ENCODE results near the gene ATP9A. TPM values are rescaled to one million over a fixed set of nuclear protein-coding genes. Genes with fewer than 3 reads are reported as not detected.
A peak's percentile ranks its signal among the peaks of the same experiment; 100 is the strongest.

The ATP9A gene
- total RNA-seq, 1 donor from 2014 or later: 35.8 TPM

DNA sequence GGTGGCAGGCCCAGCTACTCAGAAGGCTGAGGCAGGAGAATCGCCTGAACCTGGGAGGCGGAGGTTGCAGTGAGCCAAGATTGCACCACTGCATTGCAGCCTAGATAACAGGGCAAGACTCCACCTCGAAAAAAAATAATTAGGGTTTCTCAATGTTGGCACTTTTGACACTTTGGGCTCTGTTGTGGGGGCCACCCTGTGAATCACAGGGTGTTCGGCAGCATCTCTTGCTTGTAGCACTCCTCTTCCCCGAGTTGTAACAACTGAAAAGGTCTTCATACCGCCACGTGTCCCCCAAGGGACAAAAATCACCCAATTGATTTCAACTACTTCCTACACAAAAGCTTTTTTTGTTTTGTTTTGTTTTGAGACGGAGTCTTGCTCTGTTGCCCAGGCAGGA, 172.4 kb downstream of the ATP9A start:
- Histone ChIP-seq H3K36me3 (no peaks in the 10 kb centered on the region), H3K4me3 (no peak overlapping the region), H3K4me1 (peaks cover 15% of the 10 kb centered on the region), H3K9me3 (no peaks in the 10 kb centered on the region), H3K27me3 (no peaks in the 10 kb centered on the region), H3K27ac (no peak overlapping the region)
- intact Hi-C loops (cut with DNase I): no loop called here
- DNase-seq (ENCODE audit: extremely low spot score in 2 of 2): no peak
- TF ChIP-seq, protein P1, sequence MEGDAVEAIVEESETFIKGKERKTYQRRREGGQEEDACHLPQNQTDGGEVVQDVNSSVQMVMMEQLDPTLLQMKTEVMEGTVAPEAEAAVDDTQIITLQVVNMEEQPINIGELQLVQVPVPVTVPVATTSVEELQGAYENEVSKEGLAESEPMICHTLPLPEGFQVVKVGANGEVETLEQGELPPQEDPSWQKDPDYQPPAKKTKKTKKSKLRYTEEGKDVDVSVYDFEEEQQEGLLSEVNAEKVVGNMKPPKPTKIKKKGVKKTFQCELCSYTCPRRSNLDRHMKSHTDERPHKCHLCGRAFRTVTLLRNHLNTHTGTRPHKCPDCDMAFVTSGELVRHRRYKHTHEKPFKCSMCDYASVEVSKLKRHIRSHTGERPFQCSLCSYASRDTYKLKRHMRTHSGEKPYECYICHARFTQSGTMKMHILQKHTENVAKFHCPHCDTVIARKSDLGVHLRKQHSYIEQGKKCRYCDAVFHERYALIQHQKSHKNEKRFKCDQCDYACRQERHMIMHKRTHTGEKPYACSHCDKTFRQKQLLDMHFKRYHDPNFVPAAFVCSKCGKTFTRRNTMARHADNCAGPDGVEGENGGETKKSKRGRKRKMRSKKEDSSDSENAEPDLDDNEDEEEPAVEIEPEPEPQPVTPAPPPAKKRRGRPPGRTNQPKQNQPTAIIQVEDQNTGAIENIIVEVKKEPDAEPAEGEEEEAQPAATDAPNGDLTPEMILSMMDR (IDR thresholded peaks at IDR 0.05): no peak
- TF ChIP-seq POLR2AphosphoS5 (IDR thresholded peaks at IDR 0.05; ENCODE audit: insufficient read depth in 1 of 2, low read depth in 1 of 2) (no peak), POLR2A (IDR thresholded peaks at IDR 0.05) (no peak)

DNA sequence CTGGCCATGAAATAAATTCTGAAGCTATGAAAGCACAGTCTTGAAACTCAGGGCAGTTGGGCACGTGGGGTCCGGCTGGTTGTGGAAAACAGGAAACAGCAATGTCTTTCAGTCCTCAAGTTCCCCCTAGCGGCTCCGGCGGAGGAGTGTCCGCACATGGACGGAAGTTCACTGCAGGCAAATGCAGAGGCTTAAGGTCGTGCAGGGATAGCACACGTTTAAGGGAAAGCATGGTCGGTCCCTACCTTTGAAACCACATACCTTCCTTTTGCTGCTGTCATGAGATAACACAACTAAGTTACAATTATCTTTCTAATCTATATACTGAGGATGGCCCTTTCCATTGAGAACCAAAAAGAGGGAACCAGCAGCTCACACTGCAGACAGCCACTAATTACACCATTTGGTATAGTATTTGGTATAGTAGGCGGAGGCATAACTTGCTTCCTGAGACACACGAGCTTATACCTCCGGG, 173.1 kb downstream of the ATP9A start:
- peak in 1 of 2 donors; percentile 94 for DNase-seq (ENCODE audit: extremely low spot score in 2 of 2)
- Histone ChIP-seq H3K36me3 (no peaks in the 10 kb centered on the region), H3K27me3 (no peaks in the 10 kb centered on the region), H3K4me3 (no peak overlapping the region), H3K27ac (peak overlapping the region; percentile 66), H3K4me1 (peaks cover 15% of the 10 kb centered on the region), H3K9me3 (no peaks in the 10 kb centered on the region)
- TF ChIP-seq POLR2AphosphoS5 (IDR thresholded peaks at IDR 0.05; ENCODE audit: insufficient read depth in 1 of 2, low read depth in 1 of 2) (peak; percentile 29 to 85), POLR2A (IDR thresholded peaks at IDR 0.05) (no peak)
- TF ChIP-seq, protein P1 (IDR thresholded peaks at IDR 0.05): peak; percentile 56 to 93 (median 66)
- intact Hi-C loops (cut with DNase I): no loop called here

DNA sequence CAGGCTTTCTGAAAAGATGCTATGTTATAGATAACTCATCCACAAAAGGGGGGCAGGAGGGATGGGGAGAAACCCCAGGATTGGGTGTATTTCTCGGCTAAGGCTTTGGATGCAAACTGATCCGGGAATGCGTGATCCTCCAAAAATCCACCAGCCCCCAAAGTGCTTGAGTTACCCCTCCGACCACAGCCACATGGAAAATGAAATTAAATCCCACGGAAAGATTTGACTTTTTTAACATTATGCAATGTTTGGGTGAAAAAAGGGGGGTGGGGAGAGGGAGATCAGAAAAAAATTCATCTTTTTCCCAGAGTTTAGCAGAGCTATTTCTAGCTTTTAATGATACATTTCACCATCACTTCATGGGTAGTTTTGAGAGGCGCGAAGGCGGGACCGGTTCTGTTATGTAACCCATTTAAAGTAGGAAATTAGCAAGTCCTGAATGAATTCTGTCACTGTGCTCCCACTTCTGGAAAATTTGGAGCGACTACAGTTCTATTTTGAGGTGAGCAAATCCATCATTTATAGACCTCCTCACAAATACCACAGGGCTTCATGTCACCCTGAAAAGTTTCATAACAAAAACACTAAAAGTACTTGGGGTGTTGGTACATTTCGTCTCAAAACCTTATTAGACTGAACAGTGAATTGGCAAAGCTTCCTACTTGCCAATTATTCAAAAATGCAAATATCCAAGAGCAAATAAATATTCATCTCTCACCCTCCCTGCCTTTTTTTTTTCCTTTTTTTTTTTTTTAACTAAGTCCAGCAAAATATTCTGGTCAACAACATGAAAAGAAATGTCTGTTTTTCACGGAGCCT, 173.7 kb downstream of the ATP9A start:
- no peak overlapping the region for H3K4me3 ChIP-seq
- intact Hi-C loops (cut with DNase I): loop anchor here (5.0 kb wide), 1 partner anchor 227 kb away; no protein-coding TSS in a partner anchor
- no peaks in the 10 kb centered on the region for H3K36me3 ChIP-seq
- no peak for DNase-seq (ENCODE audit: extremely low spot score in 2 of 2)
- H3K4me1 ChIP-seq: peaks cover 15% of the 10 kb centered on the region
- peak overlapping the region; percentile 66 for H3K27ac ChIP-seq
- no peaks in the 10 kb centered on the region for H3K9me3 ChIP-seq
- no peaks in the 10 kb centered on the region for H3K27me3 ChIP-seq
- TF ChIP-seq POLR2A (IDR thresholded peaks at IDR 0.05): no peak
- TF ChIP-seq, protein P1 (IDR thresholded peaks at IDR 0.05): no peak
- no peak for TF ChIP-seq POLR2AphosphoS5 (IDR thresholded peaks at IDR 0.05; ENCODE audit: insufficient read depth in 1 of 2, low read depth in 1 of 2)

DNA sequence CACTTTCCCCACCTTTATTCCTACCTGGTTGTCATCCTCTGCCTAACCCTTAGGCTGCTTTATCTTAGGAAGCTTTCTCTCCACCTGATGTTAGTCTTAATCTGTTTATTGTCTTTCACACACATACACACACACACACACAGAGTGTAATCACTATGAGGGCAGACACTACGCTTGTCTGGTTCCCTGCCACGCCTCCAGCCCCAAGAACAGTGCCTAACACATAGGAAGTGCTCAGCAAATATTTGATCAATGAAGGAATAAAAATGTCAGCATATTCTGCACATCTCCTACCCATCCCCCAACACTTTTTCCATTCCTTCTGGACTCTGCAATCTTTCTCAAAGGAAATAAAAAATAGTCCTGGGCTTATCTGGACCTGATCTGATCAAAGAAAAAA, 174.6 kb downstream of the ATP9A start:
- H3K4me1 ChIP-seq: peaks cover 15% of the 10 kb centered on the region
- H3K36me3 ChIP-seq: no peaks in the 10 kb centered on the region
- H3K4me3 ChIP-seq: no peak overlapping the region
- TF ChIP-seq POLR2AphosphoS5 (IDR thresholded peaks at IDR 0.05; ENCODE audit: insufficient read depth in 1 of 2, low read depth in 1 of 2) (no peak), POLR2A (IDR thresholded peaks at IDR 0.05) (no peak)
- TF ChIP-seq, protein P1 (IDR thresholded peaks at IDR 0.05): no peak
- intact Hi-C loops (cut with DNase I): loop anchor here (5.0 kb wide), 1 partner anchor 226 kb away; no protein-coding TSS in a partner anchor
- H3K9me3 ChIP-seq: no peaks in the 10 kb centered on the region
- no peak for DNase-seq (ENCODE audit: extremely low spot score in 2 of 2)
- H3K27ac ChIP-seq: peak overlapping the region; percentile 66
- no peaks in the 10 kb centered on the region for H3K27me3 ChIP-seq

DNA sequence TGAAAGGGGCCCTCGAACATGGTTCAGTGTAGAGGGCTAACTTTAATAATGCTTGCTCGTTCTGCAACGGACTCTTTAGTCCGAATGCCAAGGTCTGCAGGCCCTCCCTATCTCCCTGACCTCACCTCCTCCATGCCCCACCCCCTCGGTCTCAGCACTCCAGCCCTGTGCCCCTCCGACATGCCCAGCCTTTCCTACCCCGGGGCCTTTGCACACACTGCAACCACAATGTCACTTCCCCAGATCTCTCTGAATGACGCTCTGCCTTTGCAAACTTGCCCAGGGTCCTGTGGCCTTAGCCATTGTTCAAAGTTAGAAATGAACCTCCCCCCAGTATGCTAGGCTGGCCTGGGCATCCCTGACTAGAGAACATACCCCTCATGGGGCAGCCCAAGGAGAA, 175.6 kb downstream of the ATP9A start:
- Histone ChIP-seq H3K4me1 (peaks cover 15% of the 10 kb centered on the region), H3K27me3 (no peaks in the 10 kb centered on the region), H3K27ac (no peak overlapping the region), H3K4me3 (no peak overlapping the region), H3K36me3 (no peaks in the 10 kb centered on the region), H3K9me3 (no peaks in the 10 kb centered on the region)
- TF ChIP-seq POLR2AphosphoS5 (IDR thresholded peaks at IDR 0.05; ENCODE audit: insufficient read depth in 1 of 2, low read depth in 1 of 2) (no peak), POLR2A (IDR thresholded peaks at IDR 0.05) (no peak)
- TF ChIP-seq, protein P1 (IDR thresholded peaks at IDR 0.05): no peak
- intact Hi-C loops (cut with DNase I): loop anchor here (5.0 kb wide), 1 partner anchor 225 kb away; no protein-coding TSS in a partner anchor
- DNase-seq (ENCODE audit: extremely low spot score in 2 of 2): no peak
